ENCODE measurements around the gene ABCB11.

DNA sequence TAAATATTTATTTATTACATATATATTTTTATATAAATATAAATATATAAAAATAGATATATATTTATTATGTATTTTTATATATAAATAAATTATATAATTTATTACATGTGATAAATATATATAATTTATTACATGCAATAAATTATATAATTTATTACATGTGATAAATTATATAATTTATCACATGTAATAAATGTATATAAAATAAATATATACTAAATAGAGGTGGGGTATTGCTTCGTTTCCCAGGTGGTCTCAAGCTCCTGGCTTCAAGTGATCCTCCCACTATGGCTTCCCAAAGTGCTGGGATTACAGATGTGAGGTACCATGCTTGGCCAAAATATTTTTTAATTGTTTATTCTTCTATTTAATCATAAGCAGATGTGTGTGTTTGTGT lies 133.7 kb downstream of the ABCB11 start:
- no peak for TF ChIP-seq EZH2 (optimal IDR thresholded peaks at IDR 0.05; ENCODE audit: low read depth, low read length)
- TF ChIP-seq, protein P1, sequence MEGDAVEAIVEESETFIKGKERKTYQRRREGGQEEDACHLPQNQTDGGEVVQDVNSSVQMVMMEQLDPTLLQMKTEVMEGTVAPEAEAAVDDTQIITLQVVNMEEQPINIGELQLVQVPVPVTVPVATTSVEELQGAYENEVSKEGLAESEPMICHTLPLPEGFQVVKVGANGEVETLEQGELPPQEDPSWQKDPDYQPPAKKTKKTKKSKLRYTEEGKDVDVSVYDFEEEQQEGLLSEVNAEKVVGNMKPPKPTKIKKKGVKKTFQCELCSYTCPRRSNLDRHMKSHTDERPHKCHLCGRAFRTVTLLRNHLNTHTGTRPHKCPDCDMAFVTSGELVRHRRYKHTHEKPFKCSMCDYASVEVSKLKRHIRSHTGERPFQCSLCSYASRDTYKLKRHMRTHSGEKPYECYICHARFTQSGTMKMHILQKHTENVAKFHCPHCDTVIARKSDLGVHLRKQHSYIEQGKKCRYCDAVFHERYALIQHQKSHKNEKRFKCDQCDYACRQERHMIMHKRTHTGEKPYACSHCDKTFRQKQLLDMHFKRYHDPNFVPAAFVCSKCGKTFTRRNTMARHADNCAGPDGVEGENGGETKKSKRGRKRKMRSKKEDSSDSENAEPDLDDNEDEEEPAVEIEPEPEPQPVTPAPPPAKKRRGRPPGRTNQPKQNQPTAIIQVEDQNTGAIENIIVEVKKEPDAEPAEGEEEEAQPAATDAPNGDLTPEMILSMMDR (IDR thresholded peaks at IDR 0.05; ENCODE audit: low read length), result no peak
- no peak for TF ChIP-seq EZH2phosphoT487 (IDR thresholded peaks at IDR 0.05; ENCODE audit: low read length)
